IPS DF 6.9 (cell line): ENCODE results near the gene FIGN.

ENCODE experiments used
- DNase-seq: peaks from one replicate; pipeline ENCODE4 v3.0.0-alpha.2; 2013; ENCODE audit warnings: low read depth, low spot score
- H3K27ac ChIP-seq: one replicate; pipeline ENCODE4 v1.5.1; 2013; ENCODE audit warnings: low read length, control low read depth
- H3K27me3 ChIP-seq: 2 replicates; pipeline ENCODE4 v1.6.1; 2013; ENCODE audit warnings: mild to moderate bottlenecking, low read length; ENCODE audit not compliant: control insufficient read depth, insufficient read depth
- H3K36me3 ChIP-seq: 2 replicates; pipeline ENCODE4 v1.6.1; 2013; ENCODE audit warnings: low read length; ENCODE audit not compliant: control insufficient read depth, insufficient read depth
- H3K4me1 ChIP-seq: 2 replicates; pipeline ENCODE4 v1.6.1; 2013; ENCODE audit warnings: low read length; ENCODE audit not compliant: control insufficient read depth, insufficient read depth
- H3K4me3 ChIP-seq: 2 replicates; pipeline ENCODE4 v1.5.1; 2013; ENCODE audit warnings: mild to moderate bottlenecking, low read length
- H3K9me3 ChIP-seq: 2 replicates; pipeline ENCODE4 v1.6.1; 2013; ENCODE audit warnings: low read length, inconsistent platforms; ENCODE audit not compliant: control insufficient read depth, insufficient read depth
- WGBS: extraction: QIAGEN DNeasy Blood & Tissue Kit; methylation state at CpG from one replicate; pipeline ENCODE4 v1.1.7; 2013; ENCODE audit warnings: mixed read lengths, missing lambda C conversion rate; ENCODE audit not compliant: insufficient read length, insufficient coverage; 5-methylcytosine and 5-hydroxymethylcytosine counted together

FIGN gene

DNA sequence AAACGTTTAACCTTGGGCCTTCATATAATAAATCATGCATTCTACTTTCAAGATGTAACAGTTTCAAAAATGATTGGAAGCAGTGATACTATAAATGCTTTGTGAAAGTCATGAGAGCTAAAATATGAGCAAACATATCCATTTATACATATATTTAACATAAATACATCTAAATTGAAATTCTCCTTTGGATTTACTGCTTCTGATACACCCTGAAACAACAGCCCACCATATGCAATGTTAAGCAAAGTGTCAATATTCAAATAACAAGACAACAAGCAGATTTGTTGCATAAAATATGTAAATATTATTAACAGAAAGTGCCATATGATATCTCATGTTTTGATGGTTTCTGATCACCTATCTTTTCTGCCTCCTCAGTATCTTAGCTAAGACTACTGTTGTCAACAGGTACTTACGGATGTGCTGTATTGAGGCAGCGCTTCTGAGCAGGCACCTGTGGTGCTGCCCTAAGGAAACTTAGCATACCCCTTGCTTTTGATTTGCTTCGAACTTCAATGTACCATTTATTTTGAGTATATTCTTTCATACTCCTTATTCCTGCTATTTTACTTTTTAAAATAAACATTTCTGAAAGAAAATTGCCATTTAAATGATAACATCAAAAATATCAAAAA is 6.1 kb downstream of the FIGN start:
- Histone ChIP-seq H3K4me1 (no peaks in the 10 kb centered on the region), H3K4me3 (no peak overlapping the region), H3K9me3 (no peaks in the 10 kb centered on the region), H3K27me3 (no peaks in the 10 kb centered on the region), H3K27ac (no peak overlapping the region), H3K36me3 (no peaks in the 10 kb centered on the region)
- no CpG with 5 or more reads among the region's 4 CpGs for WGBS
- DNase-seq, result no peak

- no peaks in the 10 kb centered on the region for H3K4me1 ChIP-seq
- no peaks in the 10 kb centered on the region for H3K9me3 ChIP-seq
- no peak overlapping the region for H3K27ac ChIP-seq
- no CpG with 5 or more reads among the region's 4 CpGs for WGBS
- H3K36me3 ChIP-seq, result no peaks in the 10 kb centered on the region
- no peak for DNase-seq
- no peaks in the 10 kb centered on the region for H3K27me3 ChIP-seq
- no peak overlapping the region for H3K4me3 ChIP-seq
Measured at GRCh38 chr2:163723881-163724280, 11.9 kb downstream of the FIGN start.

DNA sequence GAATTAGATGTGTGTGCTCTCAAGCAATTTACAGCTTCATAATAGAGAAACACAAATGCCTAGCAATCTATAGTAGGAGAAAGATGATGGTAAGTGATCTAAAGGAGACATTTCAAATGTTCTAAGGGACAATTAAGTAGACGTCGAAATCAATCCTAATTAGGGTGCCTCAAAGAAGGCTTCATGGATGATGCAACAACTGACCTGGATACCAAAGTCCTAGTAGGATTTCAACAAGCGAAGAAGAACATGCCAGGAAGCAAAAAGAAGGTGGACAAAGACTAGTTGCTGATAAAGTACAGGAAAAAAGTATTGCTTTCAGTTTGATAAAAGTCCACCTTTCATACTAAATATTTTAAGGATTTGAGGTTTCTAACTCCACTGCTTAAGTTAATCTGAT is 12.5 kb downstream of the FIGN start:
- Histone ChIP-seq H3K4me3 (no peak overlapping the region), H3K27me3 (no peaks in the 10 kb centered on the region), H3K27ac (no peak overlapping the region), H3K4me1 (no peaks in the 10 kb centered on the region), H3K36me3 (no peaks in the 10 kb centered on the region), H3K9me3 (no peaks in the 10 kb centered on the region)
- DNase-seq, result no peak
- WGBS, result no CpG with 5 or more reads among the region's 3 CpGs

DNA sequence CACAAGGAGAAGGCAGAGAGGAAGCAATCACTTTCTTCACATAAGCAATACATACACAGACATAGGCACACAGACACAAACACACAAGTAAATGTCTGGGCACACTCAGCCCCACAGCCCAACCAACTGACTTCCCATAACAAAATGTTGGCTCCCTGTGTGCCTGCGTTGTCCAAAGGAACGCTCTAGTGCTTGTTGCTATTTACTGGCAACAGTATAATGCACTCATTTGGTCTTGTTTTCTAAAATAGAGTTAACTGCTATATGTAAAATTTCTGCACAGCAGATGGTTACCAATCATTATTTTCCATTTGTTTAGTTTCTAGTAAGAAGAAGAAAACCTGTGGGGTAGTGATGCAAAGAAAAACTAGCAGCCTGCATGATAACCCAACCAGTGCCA is 16.5 kb downstream of the FIGN start:
- H3K27me3 ChIP-seq, result no peaks in the 10 kb centered on the region
- H3K36me3 ChIP-seq, result no peaks in the 10 kb centered on the region
- WGBS, result no CpG with 5 or more reads among the region's 2 CpGs
- no peak for DNase-seq
- no peak overlapping the region for H3K27ac ChIP-seq
- H3K4me3 ChIP-seq, result no peak overlapping the region
- peaks cover 1% of the 10 kb centered on the region; the same call in 1 of the 2 replicates for H3K4me1 ChIP-seq
- no peaks in the 10 kb centered on the region for H3K9me3 ChIP-seq

GRCh38 chr2:163717993-163718680 is 17.7 kb downstream of the FIGN start:
- no peaks in the 10 kb centered on the region for H3K9me3 ChIP-seq
- WGBS, result no CpG with 5 or more reads among the region's 2 CpGs
- H3K4me1 ChIP-seq, result peaks cover 4% of the 10 kb centered on the region
- no peak overlapping the region for H3K4me3 ChIP-seq
- no peaks in the 10 kb centered on the region for H3K36me3 ChIP-seq
- H3K27ac ChIP-seq, result no peak overlapping the region
- H3K27me3 ChIP-seq, result no peaks in the 10 kb centered on the region
- DNase-seq, result no peak

DNA sequence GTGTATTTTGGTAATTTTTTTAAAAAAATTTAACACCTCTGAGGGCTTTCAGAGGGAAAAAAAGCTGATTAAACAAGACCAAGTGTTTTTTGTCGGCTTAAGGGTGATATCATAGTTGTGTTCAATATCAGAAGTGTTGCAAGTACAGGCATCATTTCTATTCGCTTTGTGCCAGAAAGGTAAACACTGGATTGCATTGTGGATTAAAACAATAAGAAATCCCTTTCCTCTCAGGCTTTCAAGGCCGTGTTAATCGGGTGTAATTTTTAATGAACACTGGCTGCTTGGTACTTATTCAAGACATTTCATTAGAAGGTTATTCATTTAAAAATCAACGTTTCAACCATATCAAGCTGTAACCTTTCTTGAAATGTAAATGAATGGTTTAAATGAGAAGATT is 18.3 kb downstream of the FIGN start:
- Histone ChIP-seq H3K27me3 (no peaks in the 10 kb centered on the region), H3K4me1 (peaks cover 4% of the 10 kb centered on the region)
- no CpG with 5 or more reads among the region's 5 CpGs for WGBS

GRCh38 chr2:163716101-163716500 is 19.7 kb downstream of the FIGN start:
- Histone ChIP-seq H3K4me1 (peaks cover 4% of the 10 kb centered on the region), H3K27me3 (no peaks in the 10 kb centered on the region), H3K27ac (no peak overlapping the region), H3K9me3 (no peaks in the 10 kb centered on the region), H3K4me3 (no peak overlapping the region), H3K36me3 (no peaks in the 10 kb centered on the region)
- DNase-seq, result no peak
- WGBS, result no CpG with 5 or more reads among the region's 2 CpGs

More for the DNA sequence above, 18.3 kb downstream of the FIGN start:
- no peak overlapping the region for H3K4me3 ChIP-seq
- no peak overlapping the region for H3K27ac ChIP-seq
- H3K9me3 ChIP-seq, result no peaks in the 10 kb centered on the region
- DNase-seq, result no peak
- no peaks in the 10 kb centered on the region for H3K36me3 ChIP-seq

DNA sequence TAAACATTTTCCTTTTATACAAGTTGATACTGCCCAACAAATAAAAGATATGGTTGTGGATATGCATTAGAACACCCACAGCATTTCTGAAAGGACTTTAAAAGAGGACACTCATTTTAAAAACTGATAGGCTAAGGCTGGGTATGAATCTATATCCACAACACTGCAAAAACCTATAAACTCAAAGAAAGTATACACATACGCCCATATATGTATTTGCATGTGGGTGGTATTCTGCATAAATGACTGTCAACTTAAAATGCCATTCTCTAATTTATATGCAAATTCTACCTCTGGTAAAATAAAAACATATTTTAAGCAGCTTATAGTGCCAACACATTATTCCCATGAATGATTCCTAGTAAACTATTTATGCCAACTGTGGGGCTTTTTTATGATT is 20.1 kb downstream of the FIGN start:
- no CpG with 5 or more reads among the region's 1 CpG for WGBS
- Histone ChIP-seq H3K4me1 (peaks cover 4% of the 10 kb centered on the region), H3K9me3 (no peaks in the 10 kb centered on the region), H3K4me3 (no peak overlapping the region), H3K27me3 (no peaks in the 10 kb centered on the region), H3K36me3 (no peaks in the 10 kb centered on the region), H3K27ac (no peak overlapping the region)
- no peak for DNase-seq

- no peaks in the 10 kb centered on the region for H3K9me3 ChIP-seq
- no CpG with 5 or more reads among the region's 8 CpGs for WGBS
- H3K4me1 ChIP-seq, result peaks cover 4% of the 10 kb centered on the region
- H3K4me3 ChIP-seq, result no peak overlapping the region
- H3K27ac ChIP-seq, result no peak overlapping the region
- no peaks in the 10 kb centered on the region for H3K27me3 ChIP-seq
- DNase-seq, result no peak
- H3K36me3 ChIP-seq, result no peaks in the 10 kb centered on the region
Measured at GRCh38 chr2:163715199-163715598, 20.6 kb downstream of the FIGN start.

- H3K4me3 ChIP-seq, result no peak overlapping the region
- no peaks in the 10 kb centered on the region for H3K9me3 ChIP-seq
- no peak overlapping the region for H3K27ac ChIP-seq
- WGBS, result no CpG with 5 or more reads among the region's 7 CpGs
- no peak for DNase-seq
- H3K36me3 ChIP-seq, result no peaks in the 10 kb centered on the region
- H3K4me1 ChIP-seq, result peaks cover 4% of the 10 kb centered on the region
- H3K27me3 ChIP-seq, result no peaks in the 10 kb centered on the region
Measured at GRCh38 chr2:163713534-163714311, 22.1 kb downstream of the FIGN start.
